ENCODE measurements around the gene KRTAP2-2. TPM values are rescaled to one million over a fixed set of nuclear protein-coding genes. Genes with fewer than 3 reads are reported as not detected.

The KRTAP2-2 gene
- polyA plus RNA-seq, 2 of the 4 experiments (the other 2 are of a cell fraction) = not detected

DNA sequence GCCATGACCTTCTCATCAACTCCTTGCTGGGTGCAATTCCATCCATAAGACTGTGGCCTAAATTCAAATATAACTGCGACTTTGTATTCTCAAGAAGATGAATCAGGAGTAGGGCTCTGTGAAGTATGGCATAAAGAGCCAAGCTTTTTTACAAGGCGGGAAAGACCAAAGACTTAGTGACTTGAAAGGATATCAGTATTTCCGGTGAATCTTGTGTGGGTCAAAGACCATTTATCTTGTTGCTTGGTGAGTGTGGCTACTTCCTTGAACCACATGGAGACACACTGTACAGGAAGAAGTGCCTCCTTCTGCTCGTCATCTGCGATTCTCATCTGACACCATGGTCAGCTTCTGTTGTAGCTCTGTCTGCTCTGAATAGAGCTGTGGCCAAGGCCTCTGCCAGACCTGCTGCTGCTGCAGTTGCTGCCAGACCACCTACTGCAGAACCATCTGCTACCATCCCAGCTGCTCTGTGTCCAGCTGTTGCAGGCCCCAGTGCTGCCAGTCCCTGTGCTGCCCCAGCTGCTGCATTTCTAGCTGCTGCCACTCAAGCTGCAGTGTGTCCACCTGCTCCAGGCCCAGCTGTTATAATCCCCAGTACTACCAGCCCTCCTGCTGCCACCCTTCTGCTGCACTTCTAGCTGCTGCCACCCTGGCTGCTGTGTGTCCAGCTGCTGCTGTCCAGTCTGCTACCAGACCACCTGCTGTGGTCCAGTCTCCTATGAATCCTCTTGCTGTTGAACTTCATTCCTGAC is 16.8 kb upstream of the KRTAP2-2 start:
- ATAC-seq (peak in 1 of 2 experiments; percentile 40; a peak in 1 of 6 replicates), DNase-seq (ENCODE audit: low read depth in 1 of 2, low spot score in 1 of 2) (no peak), FAIRE-seq (no peak)
- POLR2A ChIA-PET = no interaction called here
- no peak overlapping the region for H3K27ac ChIP-seq
- TF ChIP-seq TFCP2L1 (CRISPR knock-in tag; IDR thresholded peaks at IDR 0.05) = no peak
- TF ChIP-seq BHLHE40 (IDR thresholded peaks at IDR 0.05; ENCODE audit: low read depth, low read length) = no peak
- no peak for TF ChIP-seq NR3C1 (IDR thresholded peaks at IDR 0.05)
- TF ChIP-seq, protein P1, sequence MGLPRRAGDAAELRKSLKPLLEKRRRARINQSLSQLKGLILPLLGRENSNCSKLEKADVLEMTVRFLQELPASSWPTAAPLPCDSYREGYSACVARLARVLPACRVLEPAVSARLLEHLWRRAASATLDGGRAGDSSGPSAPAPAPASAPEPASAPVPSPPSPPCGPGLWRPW (IDR thresholded peaks at IDR 0.05) = no peak
- TF ChIP-seq TP53 (CRISPR knock-in tag; IDR thresholded peaks at IDR 0.05) = no peak
- TF ChIP-seq FOSL2 (IDR thresholded peaks at IDR 0.05) = no peak
- no peak for TF ChIP-seq FOSL2 (CRISPR knock-in tag; IDR thresholded peaks at IDR 0.05)
- no peak for TF ChIP-seq HOXB13 (CRISPR knock-in tag; IDR thresholded peaks at IDR 0.05; ENCODE audit: low read depth)
- TF ChIP-seq EHF (CRISPR knock-in tag; IDR thresholded peaks at IDR 0.05) = no peak
- TF ChIP-seq SMC3 (IDR thresholded peaks at IDR 0.05) = no peak
- no peak for TF ChIP-seq JUNB (IDR thresholded peaks at IDR 0.05)
- no peak for TF ChIP-seq PHF8 (IDR thresholded peaks at IDR 0.05; ENCODE audit: borderline replicate concordance, low read depth)
- TF ChIP-seq CTCF (IDR thresholded peaks at IDR 0.05) = no peak
- no peak for TF ChIP-seq EP300 (IDR thresholded peaks at IDR 0.05)
- no peak for TF ChIP-seq CHD4 (IDR thresholded peaks at IDR 0.05; ENCODE audit: borderline replicate concordance)
- TF ChIP-seq POLR2AphosphoS2 (conservative IDR thresholded peaks at IDR 0.05; ENCODE audit: low read length) = no peak
- no peak for TF ChIP-seq CEBPB (IDR thresholded peaks at IDR 0.05)
- TF ChIP-seq MAZ (IDR thresholded peaks at IDR 0.05; ENCODE audit: borderline replicate concordance, low read depth, low read length) = no peak
- no peak for TF ChIP-seq HEYL (CRISPR knock-in tag; IDR thresholded peaks at IDR 0.05)
- TF ChIP-seq RAD21 (conservative IDR thresholded peaks at IDR 0.05 in 1 of 2, IDR thresholded peaks at IDR 0.05 in 1 of 2) = no peak
- no peak for TF ChIP-seq E2F6 (IDR thresholded peaks at IDR 0.05; ENCODE audit: borderline replicate concordance, low read depth)
- no peak overlapping the region for H3K4me3 ChIP-seq
- no peak overlapping the region for H3K4me2 ChIP-seq
- H3K9me3 ChIP-seq = no peaks in the 10 kb centered on the region
- CTCF ChIA-PET = interaction anchor here (0.6 to 1.3 kb wide), 5 partner anchors 19 to 591 kb away, joined by 3 to 5 read pairs (median 3); no protein-coding TSS in a partner anchor
- no peaks in the 10 kb centered on the region for H3K4me1 ChIP-seq
- 94% methylated on average over 5 of the region's 5 CpGs for WGBS (ENCODE audit: missing lambda C conversion rate)

DNA sequence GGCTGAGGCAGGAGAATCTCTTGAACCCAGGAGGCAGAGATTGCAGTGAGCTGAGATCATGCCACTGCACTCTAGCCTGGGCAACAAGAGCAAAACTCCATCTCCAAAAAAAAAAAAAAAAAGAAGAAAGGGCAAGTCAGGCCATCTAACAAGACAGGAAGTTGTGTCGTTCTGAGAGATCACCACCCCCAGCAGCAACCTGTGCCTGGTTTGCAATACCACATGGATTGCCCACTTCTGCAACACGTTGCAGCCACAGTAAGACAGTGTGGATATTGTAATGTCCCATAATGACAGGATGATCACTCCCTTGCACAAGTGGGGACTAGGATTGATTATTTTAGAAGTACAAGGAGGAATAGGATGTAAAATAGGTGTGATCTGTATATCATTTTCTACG is 14.0 kb upstream of the KRTAP2-2 start:
- TF ChIP-seq HMGXB4 (CRISPR knock-in tag; IDR thresholded peaks at IDR 0.05; ENCODE audit: borderline replicate concordance) (no peak), CBX2 (IDR thresholded peaks at IDR 0.05; ENCODE audit: borderline replicate concordance, low read depth) (no peak), EP300 (IDR thresholded peaks at IDR 0.05) (no peak), ESRRA (IDR thresholded peaks at IDR 0.05; ENCODE audit: borderline replicate concordance, low read length) (no peak), NFE2L2 (conservative IDR thresholded peaks at IDR 0.05; ENCODE audit: low read length) (no peak), EHF (CRISPR knock-in tag; IDR thresholded peaks at IDR 0.05) (no peak), ZFP36 (IDR thresholded peaks at IDR 0.05; ENCODE audit: borderline replicate concordance, partially characterized antibody) (no peak), ZNF302 (CRISPR knock-in tag; IDR thresholded peaks at IDR 0.05) (no peak), FOXS1 (CRISPR knock-in tag; IDR thresholded peaks at IDR 0.05) (no peak)
- CTCF ChIA-PET = interaction anchor here (2.5 kb wide), 1 partner anchor 10 kb away, joined by 6 read pairs; no protein-coding TSS in a partner anchor
- POLR2A ChIA-PET = no interaction called here
- peaks cover 7% of the 10 kb centered on the region; the same call in 2 of the 3 replicates for H3K4me1 ChIP-seq
- ATAC-seq = no peak
- H3K4me2 ChIP-seq = no peak overlapping the region
- H3K27ac ChIP-seq = no peak overlapping the region
- H3K4me3 ChIP-seq = no peak overlapping the region
- no peaks in the 10 kb centered on the region for H3K9me3 ChIP-seq
- DNase-seq (ENCODE audit: low read depth in 1 of 2, low spot score in 1 of 2) = no peak
- no peak for FAIRE-seq
- 88% methylated on average over 3 of the region's 3 CpGs for WGBS (ENCODE audit: missing lambda C conversion rate)
